A549 (cell line): Measurements from ENCODE around the gene MAP2K6. TPM values are rescaled to one million over a fixed set of nuclear protein-coding genes. Genes with fewer than 3 reads are reported as not detected.

Experiments
- ATAC-seq, 2 experiments: fragments of 200-7000 bp in 1 of 2; fragments of >200 bp in 1 of 2; cut with Nextera tagmentation in 1 of 2; cut with Tn5 transposase in 1 of 2; 3 replicates each; pipeline versions ENCODE4 v1.8.0 to v1.9.1; 2018 to 2020; ENCODE audit warnings: mild to moderate bottlenecking in 1 of 2, moderate library complexity in 1 of 2
- CTCF ChIA-PET: fragments of 300-600 bp; sonication (Branson Sonifier 250); formaldehyde crosslinking; extraction: SDS; loops from one replicate; lab custom pipeline; 2021; ENCODE audit warnings: antibody characterized with exemption, inconsistent platforms; lab: Yijun Ruan, JAX
- POLR2A ChIA-PET: fragments of 350-600 bp; formaldehyde crosslinking; extraction: SDS; loops from one replicate; lab custom pipeline; 2021; ENCODE audit warnings: antibody characterized with exemption, inconsistent platforms; lab: Yijun Ruan, JAX
- DNase-seq, 2 experiments: peaks; one replicate each; pipeline versions ENCODE4 v3.0.0 to v3.0.0-alpha.2; 2011 to 2016; ENCODE audit warnings: low read depth in 1 of 2, low spot score in 1 of 2
- FAIRE-seq: peaks from 2 replicates; lab custom pipeline; 2011; peaks lifted over from hg19 to GRCh38; lab: Jason Lieb, UNC
- H3K27ac ChIP-seq, 2 experiments: fragments of >200 bp; sonication (Bioruptor Twin); formaldehyde crosslinking; 3 replicates each; pipeline ENCODE4 v1.5.1; 2016 to 2017
- H3K4me1 ChIP-seq: fragments of >200 bp; sonication (Bioruptor Twin); formaldehyde crosslinking; 3 replicates; pipeline ENCODE4 v1.6.1; 2016
- H3K4me2 ChIP-seq: fragments of >200 bp; sonication (Bioruptor Twin); formaldehyde crosslinking; 3 replicates; pipeline ENCODE4 v1.6.1; 2016
- H3K4me3 ChIP-seq: fragments of >200 bp; sonication (Bioruptor Twin); formaldehyde crosslinking; 3 replicates; pipeline ENCODE4 v1.5.1; 2016
- H3K9me3 ChIP-seq: fragments of >200 bp; sonication (Bioruptor Twin); formaldehyde crosslinking; 3 replicates; pipeline ENCODE4 v1.6.1; 2016
- CBX8 ChIP-seq: fragments of 200-600 bp; sonication (generic); IDR thresholded peaks from 2 replicates; pipeline ENCODE4 v1.6.1; 2016
- CEBPB ChIP-seq, 2 experiments: fragments of >200 bp in 1 of 2; sonication (Bioruptor Twin) in 1 of 2; formaldehyde crosslinking in 1 of 2; IDR thresholded peaks; 2 replicates each; pipeline ENCODE4 v1.6.1; 2012 to 2016
- CHD4 ChIP-seq: fragments of 200-600 bp; sonication (generic); IDR thresholded peaks from 2 replicates; pipeline ENCODE4 v1.6.1; 2016; ENCODE audit warnings: antibody characterized with exemption, mild to moderate bottlenecking, borderline replicate concordance
- EHF ChIP-seq: fragments of 250-450 bp; sonication (Bioruptor Pico); IDR thresholded peaks from 2 replicates; pipeline ENCODE4 v1.5.0; 2020; ENCODE audit warnings: mild to moderate bottlenecking
- EHMT2 ChIP-seq: fragments of 200-600 bp; sonication (generic); IDR thresholded peaks from 2 replicates; pipeline ENCODE4 v1.6.1; 2016; ENCODE audit warnings: antibody characterized with exemption, low read depth, mild to moderate bottlenecking, moderate library complexity
- ELK1 ChIP-seq: fragments of 150-350 bp; IDR thresholded peaks from 2 replicates; pipeline ENCODE4 v1.6.1; 2014; ENCODE audit warnings: low read depth, mild to moderate bottlenecking, low read length
- FOSB ChIP-seq: fragments of 250-450 bp; sonication (Bioruptor Pico); IDR thresholded peaks from 2 replicates; pipeline ENCODE4 v1.5.0; 2020; ENCODE audit warnings: mild to moderate bottlenecking, moderate library complexity
- HDAC2 ChIP-seq: fragments of 200-600 bp; sonication (generic); IDR thresholded peaks from 2 replicates; pipeline ENCODE4 v1.6.1; 2016
- HOXB5 ChIP-seq: fragments of 250-450 bp; sonication (Bioruptor Pico); IDR thresholded peaks from 2 replicates; pipeline ENCODE4 v1.5.0; 2020; ENCODE audit warnings: mild to moderate bottlenecking, moderate library complexity
- JUNB ChIP-seq: fragments of >200 bp; sonication (Bioruptor Twin); formaldehyde crosslinking; IDR thresholded peaks from 2 replicates; pipeline ENCODE4 v1.6.1; 2016
- KDM1A ChIP-seq: fragments of 200-600 bp; sonication (generic); IDR thresholded peaks from 2 replicates; pipeline ENCODE4 v1.6.1; 2016; ENCODE audit warnings: low read depth, mild to moderate bottlenecking
- KDM5A ChIP-seq: fragments of 200-600 bp; sonication (generic); IDR thresholded peaks from 2 replicates; pipeline ENCODE4 v1.6.1; 2016; ENCODE audit warnings: antibody characterized with exemption, mild to moderate bottlenecking
- MAFK ChIP-seq: fragments of 450-650 bp; IDR thresholded peaks from 2 replicates; pipeline ENCODE4 v1.6.1; 2014; ENCODE audit not compliant: partially characterized antibody
- MAZ ChIP-seq: fragments of 150-350 bp; IDR thresholded peaks from 2 replicates; pipeline ENCODE4 v1.6.1; 2014; ENCODE audit warnings: antibody characterized with exemption, low read depth, low read length, borderline replicate concordance
- POLR2AphosphoS2 ChIP-seq: conservative IDR thresholded peaks from 2 replicates; pipeline ENCODE4 v1.6.1; 2012; ENCODE audit warnings: low read length, improper control_type of control experiment, inconsistent platforms
- RARB ChIP-seq: fragments of 250-450 bp; sonication (Bioruptor Pico); IDR thresholded peaks from 2 replicates; pipeline ENCODE4 v1.8.0; 2021; ENCODE audit warnings: mild to moderate bottlenecking, moderate library complexity
- SMC3 ChIP-seq: fragments of >200 bp; sonication (Bioruptor Twin); formaldehyde crosslinking; IDR thresholded peaks from 3 replicates; pipeline ENCODE4 v1.6.1; 2018; ENCODE audit warnings: inconsistent platforms
- SREBF2 ChIP-seq: fragments of 450-650 bp; IDR thresholded peaks from 2 replicates; pipeline ENCODE4 v1.6.1; 2014; ENCODE audit warnings: mild to moderate bottlenecking, moderate library complexity
- TFCP2L1 ChIP-seq: fragments of 250-450 bp; sonication (Bioruptor Pico); IDR thresholded peaks from 2 replicates; pipeline ENCODE4 v1.5.0; 2021; ENCODE audit warnings: mild to moderate bottlenecking
- USF2 ChIP-seq: fragments of 450-650 bp; IDR thresholded peaks from 2 replicates; pipeline ENCODE4 v1.6.1; 2014; ENCODE audit warnings: antibody characterized with exemption
- ZC3H11A ChIP-seq: fragments of 450-650 bp; IDR thresholded peaks from 2 replicates; pipeline ENCODE4 v1.6.1; 2014; ENCODE audit warnings: antibody characterized with exemption, mild to moderate bottlenecking
- ZNF302 ChIP-seq: fragments of 250-450 bp; sonication (Bioruptor Pico); IDR thresholded peaks from 2 replicates; pipeline ENCODE4 v1.9.0; 2021; ENCODE audit warnings: inconsistent platforms, mild to moderate bottlenecking, moderate library complexity
- WGBS: methylation state at CpG from one replicate; pipeline ENCODE4 v1.1.6; 2017; ENCODE audit errors: missing lambda C conversion rate; 5-methylcytosine and 5-hydroxymethylcytosine counted together
- polyA plus RNA-seq, 4 experiments: library from polyadenylated mRNA; depleted of rRNA in 3 of 4; stranded (reverse); fragments of >200 nt; fragmentation: RNase III in 1 of 4; extraction: RNeasy Plus Mini Kit Qiagen cat#74134 plus additional on column Dnase treatment in 1 of 4; gene quantifications; 2 replicates in 3 of 4; 3 replicates in 1 of 4; pipeline ENCODE4 v1.2.3, GENCODE V29; 2011 to 2017
- TF ChIP-seq, protein P1 (sequence below): fragments of 250-450 bp; sonication (Bioruptor Pico); IDR thresholded peaks from 2 replicates; pipeline ENCODE4 v1.5.0; 2020; ENCODE audit warnings: low read depth, mild to moderate bottlenecking, moderate library complexity
- TF ChIP-seq, protein P2 (sequence below): fragments of 200-600 bp; sonication (generic); IDR thresholded peaks from 2 replicates; pipeline ENCODE4 v1.6.1; 2016; ENCODE audit warnings: antibody characterized with exemption, mild to moderate bottlenecking, moderate library complexity
- TF ChIP-seq, protein P3 (sequence below): fragments of 250-450 bp; sonication (Bioruptor Pico); IDR thresholded peaks from 2 replicates; pipeline ENCODE4 v1.5.0; 2021; ENCODE audit warnings: mild to moderate bottlenecking, moderate library complexity, borderline replicate concordance

MAP2K6 gene
- polyA plus RNA-seq, 2 of the 4 experiments (the other 2 are of a cell fraction), result 20.2 to 20.7 TPM

DNA sequence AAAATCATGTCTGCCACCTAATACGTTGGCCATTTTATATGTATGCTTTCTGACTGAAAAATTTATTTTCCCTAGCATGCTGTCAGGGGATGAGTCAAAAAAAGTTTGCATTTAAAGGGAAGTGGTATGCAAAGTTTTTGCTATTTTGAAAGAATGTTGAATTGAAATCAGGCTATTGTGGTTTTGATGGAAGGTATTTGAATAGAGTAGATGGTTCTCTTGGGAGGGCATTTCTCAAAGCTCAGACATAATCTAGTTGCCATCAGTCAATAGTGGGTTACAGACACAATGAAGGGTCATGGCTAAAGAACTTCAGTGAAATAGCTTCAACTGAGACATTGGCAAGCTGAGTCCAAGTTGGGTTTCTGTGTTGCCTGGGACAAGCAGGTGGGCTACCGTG lies 102.4 kb downstream of the MAP2K6 start:
- Histone ChIP-seq H3K4me2 (no peak overlapping the region), H3K4me1 (no peaks in the 10 kb centered on the region), H3K4me3 (no peak overlapping the region), H3K9me3 (no peaks in the 10 kb centered on the region), H3K27ac (no peak overlapping the region)
- DNase-seq (no peak), FAIRE-seq (no peak), ATAC-seq (no peak)
- ChIA-PET CTCF (interaction anchor here (6.6 to 12.9 kb wide), 2 partner anchors 7 to 14 kb away, joined by 87 to 133 read pairs; no protein-coding TSS in a partner anchor), POLR2A (no interaction called here)
- 71% methylated on average over 2 of the region's 2 CpGs for WGBS
- TF ChIP-seq SREBF2, result no peak
- no peak for TF ChIP-seq ZC3H11A
- no peak for TF ChIP-seq HOXB5
- no peak for TF ChIP-seq HDAC2
- no peak for TF ChIP-seq KDM1A
- no peak for TF ChIP-seq ZNF302 (CRISPR knock-in tag)
- no peak for TF ChIP-seq USF2
- no peak for TF ChIP-seq KDM5A
- no peak for TF ChIP-seq CBX8
- no peak for TF ChIP-seq MAZ
- no peak for TF ChIP-seq SMC3

DNA sequence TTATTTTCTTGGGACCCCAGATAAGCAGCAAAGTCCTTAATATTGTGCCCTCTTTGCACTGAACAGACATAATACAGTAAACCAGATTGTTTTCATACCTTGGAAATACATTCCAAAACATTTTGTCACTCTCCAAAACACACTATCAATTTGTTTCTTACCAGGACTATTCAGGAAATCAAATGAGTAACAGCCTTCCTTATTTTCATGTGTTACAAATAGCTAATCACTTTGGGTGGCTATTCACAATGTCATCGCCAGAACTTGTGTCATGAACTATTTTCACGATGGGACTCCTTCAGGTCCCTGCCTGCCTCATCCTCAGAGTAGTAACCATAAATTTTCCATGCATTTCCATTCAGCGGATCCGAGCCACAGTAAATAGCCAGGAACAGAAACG lies 104.5 kb downstream of the MAP2K6 start:
- CTCF ChIA-PET, result interaction anchor here (1.9 to 12.9 kb wide), 4 partner anchors 16 to 747 kb away, joined by 5 to 133 read pairs (median 7); no protein-coding TSS in a partner anchor
- Histone ChIP-seq H3K9me3 (no peaks in the 10 kb centered on the region), H3K4me2 (no peak overlapping the region), H3K4me3 (no peak overlapping the region), H3K27ac (no peak overlapping the region), H3K4me1 (no peaks in the 10 kb centered on the region)
- TF ChIP-seq USF2 (no peak), TFCP2L1 (no peak), POLR2AphosphoS2 (no peak), MAFK (no peak)
- no peak for DNase-seq
- WGBS, result 88% methylated on average over 5 of the region's 5 CpGs
- POLR2A ChIA-PET, result interaction anchor here (0.6 kb wide), 1 partner anchor 192 kb away, joined by 3 read pairs; the partner anchor contains the start of gene ABCA5
- no peak for FAIRE-seq
- ATAC-seq, result no peak

DNA sequence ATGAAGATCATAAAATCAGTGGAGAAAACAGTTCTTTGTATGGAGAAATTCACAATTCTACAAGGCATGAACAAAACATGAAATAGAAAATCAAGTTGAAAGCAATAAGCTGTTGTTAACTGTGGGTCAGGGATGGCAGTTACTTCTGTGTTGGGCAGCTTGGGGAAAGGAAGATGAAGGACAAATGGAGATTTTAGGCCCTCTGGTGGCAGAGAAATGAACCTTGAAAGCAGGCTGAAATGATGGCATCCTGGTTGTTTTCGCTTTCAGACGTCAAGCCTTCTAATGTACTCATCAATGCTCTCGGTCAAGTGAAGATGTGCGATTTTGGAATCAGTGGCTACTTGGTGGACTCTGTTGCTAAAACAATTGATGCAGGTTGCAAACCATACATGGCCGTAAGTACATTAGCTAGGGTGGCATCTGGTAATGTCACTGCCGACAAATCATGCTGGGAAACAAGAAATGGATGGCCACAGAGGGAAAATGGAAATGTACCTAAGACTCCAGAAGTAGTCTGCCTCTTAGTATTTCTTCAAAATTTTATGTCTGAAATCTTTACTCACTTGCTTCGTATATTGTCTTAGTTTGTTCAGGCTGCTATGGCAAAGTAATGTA lies 108.9 kb downstream of the MAP2K6 start:
- CTCF ChIA-PET, result interaction anchor here (0.6 to 12.9 kb wide), 44 partner anchors 9 to 1101 kb away, joined by 3 to 133 read pairs (median 4); partner anchors contain the start of genes ABCA5 and MAP2K6
- POLR2A ChIA-PET, result interaction anchor here (0.7 kb wide), 1 partner anchor 645 kb away, joined by 3 read pairs; no protein-coding TSS in a partner anchor
- peak; percentile 97 for FAIRE-seq
- no peak for TF ChIP-seq MAZ
- TF ChIP-seq EHF (CRISPR knock-in tag), result no peak
- no peak for TF ChIP-seq TFCP2L1
- TF ChIP-seq, protein P1, sequence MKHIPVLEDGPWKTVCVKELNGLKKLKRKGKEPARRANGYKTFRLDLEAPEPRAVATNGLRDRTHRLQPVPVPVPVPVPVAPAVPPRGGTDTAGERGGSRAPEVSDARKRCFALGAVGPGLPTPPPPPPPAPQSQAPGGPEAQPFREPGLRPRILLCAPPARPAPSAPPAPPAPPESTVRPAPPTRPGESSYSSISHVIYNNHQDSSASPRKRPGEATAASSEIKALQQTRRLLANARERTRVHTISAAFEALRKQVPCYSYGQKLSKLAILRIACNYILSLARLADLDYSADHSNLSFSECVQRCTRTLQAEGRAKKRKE (CRISPR knock-in tag), result no peak
- peak; percentile 46 to 85; a peak in 3 of 4 replicates for TF ChIP-seq CEBPB (IDR thresholded peaks at IDR 0.05)
- TF ChIP-seq, protein P2, sequence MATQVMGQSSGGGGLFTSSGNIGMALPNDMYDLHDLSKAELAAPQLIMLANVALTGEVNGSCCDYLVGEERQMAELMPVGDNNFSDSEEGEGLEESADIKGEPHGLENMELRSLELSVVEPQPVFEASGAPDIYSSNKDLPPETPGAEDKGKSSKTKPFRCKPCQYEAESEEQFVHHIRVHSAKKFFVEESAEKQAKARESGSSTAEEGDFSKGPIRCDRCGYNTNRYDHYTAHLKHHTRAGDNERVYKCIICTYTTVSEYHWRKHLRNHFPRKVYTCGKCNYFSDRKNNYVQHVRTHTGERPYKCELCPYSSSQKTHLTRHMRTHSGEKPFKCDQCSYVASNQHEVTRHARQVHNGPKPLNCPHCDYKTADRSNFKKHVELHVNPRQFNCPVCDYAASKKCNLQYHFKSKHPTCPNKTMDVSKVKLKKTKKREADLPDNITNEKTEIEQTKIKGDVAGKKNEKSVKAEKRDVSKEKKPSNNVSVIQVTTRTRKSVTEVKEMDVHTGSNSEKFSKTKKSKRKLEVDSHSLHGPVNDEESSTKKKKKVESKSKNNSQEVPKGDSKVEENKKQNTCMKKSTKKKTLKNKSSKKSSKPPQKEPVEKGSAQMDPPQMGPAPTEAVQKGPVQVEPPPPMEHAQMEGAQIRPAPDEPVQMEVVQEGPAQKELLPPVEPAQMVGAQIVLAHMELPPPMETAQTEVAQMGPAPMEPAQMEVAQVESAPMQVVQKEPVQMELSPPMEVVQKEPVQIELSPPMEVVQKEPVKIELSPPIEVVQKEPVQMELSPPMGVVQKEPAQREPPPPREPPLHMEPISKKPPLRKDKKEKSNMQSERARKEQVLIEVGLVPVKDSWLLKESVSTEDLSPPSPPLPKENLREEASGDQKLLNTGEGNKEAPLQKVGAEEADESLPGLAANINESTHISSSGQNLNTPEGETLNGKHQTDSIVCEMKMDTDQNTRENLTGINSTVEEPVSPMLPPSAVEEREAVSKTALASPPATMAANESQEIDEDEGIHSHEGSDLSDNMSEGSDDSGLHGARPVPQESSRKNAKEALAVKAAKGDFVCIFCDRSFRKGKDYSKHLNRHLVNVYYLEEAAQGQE, result no peak
- TF ChIP-seq RARB (CRISPR knock-in tag), result no peak
- TF ChIP-seq EHMT2, result no peak
- TF ChIP-seq JUNB, result no peak
- TF ChIP-seq CHD4, result no peak
- TF ChIP-seq, protein P3, sequence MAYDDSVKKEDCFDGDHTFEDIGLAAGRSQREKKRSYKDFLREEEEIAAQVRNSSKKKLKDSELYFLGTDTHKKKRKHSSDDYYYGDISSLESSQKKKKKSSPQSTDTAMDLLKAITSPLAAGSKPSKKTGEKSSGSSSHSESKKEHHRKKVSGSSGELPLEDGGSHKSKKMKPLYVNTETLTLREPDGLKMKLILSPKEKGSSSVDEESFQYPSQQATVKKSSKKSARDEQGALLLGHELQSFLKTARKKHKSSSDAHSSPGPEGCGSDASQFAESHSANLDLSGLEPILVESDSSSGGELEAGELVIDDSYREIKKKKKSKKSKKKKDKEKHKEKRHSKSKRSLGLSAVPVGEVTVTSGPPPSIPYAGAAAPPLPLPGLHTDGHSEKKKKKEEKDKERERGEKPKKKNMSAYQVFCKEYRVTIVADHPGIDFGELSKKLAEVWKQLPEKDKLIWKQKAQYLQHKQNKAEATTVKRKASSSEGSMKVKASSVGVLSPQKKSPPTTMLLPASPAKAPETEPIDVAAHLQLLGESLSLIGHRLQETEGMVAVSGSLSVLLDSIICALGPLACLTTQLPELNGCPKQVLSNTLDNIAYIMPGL (CRISPR knock-in tag), result no peak
- no peak for TF ChIP-seq FOSB (CRISPR knock-in tag)
- no peak for TF ChIP-seq ELK1

More for the DNA sequence above, 108.9 kb downstream of the MAP2K6 start:
- Histone ChIP-seq H3K27ac (no peak overlapping the region), H3K4me3 (no peak overlapping the region), H3K9me3 (no peaks in the 10 kb centered on the region), H3K4me1 (no peaks in the 10 kb centered on the region), H3K4me2 (peak overlapping the region; percentile 39; the same call in 2 of the 3 replicates)
- DNase-seq (peak; percentile 28 to 72), ATAC-seq (peak; percentile 80 to 88)
- WGBS, result 43% methylated on average over 7 of the region's 7 CpGs
